PC-3 (cell line): ENCODE results near the gene TTC23.

Experiments used
- CTCF ChIP-seq: fragments of 300-600 bp; sonication (generic); conservative IDR thresholded peaks from 2 replicates; pipeline ENCODE4 v1.5.1; 2017; ENCODE audit warnings: antibody characterized with exemption, low read depth, mild to moderate bottlenecking, low read length
- EZH2 ChIP-seq: fragments of 300-600 bp; sonication (generic); IDR thresholded peaks from one replicate; pipeline ENCODE4 v1.6.1; 2017; ENCODE audit warnings: antibody characterized with exemption, mild to moderate bottlenecking, low read length; ENCODE audit not compliant: unreplicated experiment
- EZH2phosphoT487 ChIP-seq: fragments of 300-600 bp; sonication (generic); IDR thresholded peaks from 2 replicates; pipeline ENCODE4 v1.6.1; 2018; ENCODE audit warnings: mild to moderate bottlenecking, antibody characterized with exemption, low read length, borderline replicate concordance

- TF ChIP-seq CTCF (no peak), EZH2phosphoT487 (no peak), EZH2 (no peak)
These were observed 117.3 kb downstream of the TTC23 start for GRCh38 chr15:99132122-99132521.
